Subcutaneous abdominal adipose tissue (tissue), 5 donors: ENCODE measurements around the gene LETM1.

ENCODE experiments used
- H3K27ac ChIP-seq: one replicate; pipeline ENCODE4 v1.7.0; 2013; ENCODE audit warnings: low read depth, mild to moderate bottlenecking, inconsistent platforms, low read length, moderate library complexity
- H3K27me3 ChIP-seq, 5 donors: one replicate each; pipeline ENCODE4 v1.7.0; 2013; ENCODE audit warnings: low read length in 5 of 5, inconsistent platforms in 1 of 5; ENCODE audit not compliant: control insufficient read depth in 5 of 5, insufficient read depth in 4 of 5
- H3K36me3 ChIP-seq, 5 donors: one replicate each; pipeline ENCODE4 v1.7.0; 2013; ENCODE audit warnings: low read length in 5 of 5; ENCODE audit not compliant: control insufficient read depth in 5 of 5, insufficient read depth in 5 of 5
- H3K4me1 ChIP-seq, 5 donors: one replicate each; pipeline ENCODE4 v1.7.0; 2013; ENCODE audit warnings: low read length in 5 of 5, mild to moderate bottlenecking in 3 of 5, moderate library complexity in 1 of 5; ENCODE audit not compliant: control insufficient read depth in 5 of 5, insufficient read depth in 5 of 5
- H3K4me3 ChIP-seq, 5 donors: one replicate each; pipeline ENCODE4 v1.7.0; 2013; ENCODE audit warnings: low read length in 5 of 5, low read depth in 1 of 5
- H3K9ac ChIP-seq, 5 donors: one replicate each; pipeline ENCODE4 v1.7.0; 2013; ENCODE audit warnings: low read length in 5 of 5, mild to moderate bottlenecking in 4 of 5, moderate library complexity in 3 of 5
- H3K9me3 ChIP-seq, 5 donors: one replicate each; pipeline ENCODE4 v1.7.0; 2013; ENCODE audit warnings: low read length in 5 of 5; ENCODE audit not compliant: control insufficient read depth in 5 of 5
- donor health status: healthy.
- donor health status: healthy.
- donor health status: healthy.
- donor health status: healthy.
- donor health status: healthy.

The LETM1 gene

DNA sequence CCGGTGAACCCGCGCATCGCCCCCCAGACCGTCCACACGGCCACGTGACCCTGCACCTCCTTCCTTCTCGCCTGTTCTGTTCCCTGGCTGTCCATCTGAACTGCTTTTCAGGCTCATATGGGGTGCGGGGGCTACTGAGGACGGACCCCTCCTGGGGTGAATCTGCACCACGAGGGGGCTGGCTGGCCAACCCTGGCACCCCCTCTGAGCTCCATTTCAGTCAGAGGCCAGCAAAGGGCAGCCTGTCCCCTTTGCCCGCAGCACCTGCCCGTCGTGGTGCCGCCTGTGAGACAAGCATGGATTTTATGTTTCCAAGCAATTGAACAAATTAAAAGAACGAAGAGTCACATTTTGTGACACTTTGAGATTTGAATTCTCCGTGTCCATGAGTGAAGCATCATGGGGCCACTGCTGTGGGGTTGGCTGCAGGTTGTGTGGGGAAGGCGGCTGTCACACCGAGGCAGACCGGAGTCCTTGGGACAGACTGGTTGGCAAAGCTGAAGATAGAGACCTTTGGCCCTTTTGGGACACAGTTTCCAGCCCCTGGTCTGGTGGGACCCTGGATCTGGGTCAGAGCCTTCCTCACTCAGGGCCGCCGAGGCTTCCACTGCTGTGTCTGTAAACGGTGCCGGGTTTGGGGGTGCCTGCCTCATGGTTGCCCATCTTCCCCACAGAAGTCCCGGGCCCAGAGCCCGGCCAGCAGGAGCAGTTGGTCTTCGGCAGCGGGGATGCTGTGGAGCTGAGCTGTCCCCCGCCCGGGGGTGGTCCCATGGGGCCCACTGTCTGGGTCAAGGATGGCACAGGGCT, 57.2 kb downstream of the LETM1 start:
- Histone ChIP-seq H3K9me3 (no peaks in the 10 kb centered on the region), H3K27me3 (peaks cover 27 to 47% (median 47%) of the 10 kb centered on the region in 5 donors), H3K4me1 (peaks cover 0 to 24% (median 20%) of the 10 kb centered on the region in 5 donors), H3K9ac (no peak overlapping the region), H3K27ac (no peak overlapping the region), H3K4me3 (no peak overlapping the region), H3K36me3 (no peaks in the 10 kb centered on the region)

GRCh38 chr4:1797861-1798579, 57.9 kb downstream of the LETM1 start:
- Histone ChIP-seq H3K36me3 (no peaks in the 10 kb centered on the region), H3K27ac (no peak overlapping the region), H3K27me3 (peaks cover 27 to 47% (median 47%) of the 10 kb centered on the region in 5 donors), H3K9ac (no peak overlapping the region), H3K4me3 (no peak overlapping the region), H3K9me3 (no peaks in the 10 kb centered on the region), H3K4me1 (peaks cover 0 to 24% (median 21%) of the 10 kb centered on the region in 5 donors)

DNA sequence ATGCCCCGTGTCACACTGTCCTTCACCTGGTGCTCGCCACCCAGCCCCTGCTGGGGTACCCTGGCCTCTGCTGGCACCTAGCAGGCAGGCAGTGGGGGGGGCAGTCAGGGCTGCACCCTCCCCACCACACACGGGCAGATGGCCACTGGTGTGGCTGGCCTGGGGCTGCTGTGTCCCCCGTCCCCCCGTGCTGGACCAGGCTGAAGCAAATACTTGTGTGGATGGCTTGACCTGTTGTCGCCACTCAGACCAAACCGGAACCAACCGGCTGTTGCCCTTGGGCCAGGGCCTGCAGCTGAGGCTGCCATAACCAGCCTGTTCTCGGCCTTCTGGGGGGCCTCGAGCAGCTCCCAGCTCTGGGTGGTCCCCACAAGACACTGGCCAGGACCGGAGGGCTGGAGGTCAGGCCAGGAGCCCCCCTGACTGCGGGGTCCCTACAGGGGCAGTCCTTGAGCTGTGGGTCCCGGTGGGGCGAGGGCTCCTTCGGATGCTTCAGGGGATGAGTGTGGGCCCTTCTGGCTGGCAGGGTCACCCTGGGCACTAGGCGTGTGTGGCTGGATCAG, 58.6 kb downstream of the LETM1 start:
- no peaks in the 10 kb centered on the region for H3K36me3 ChIP-seq
- no peak overlapping the region for H3K4me3 ChIP-seq
- no peak overlapping the region for H3K27ac ChIP-seq
- no peak overlapping the region for H3K9ac ChIP-seq
- no peaks in the 10 kb centered on the region for H3K9me3 ChIP-seq
- H3K27me3 ChIP-seq, result peaks cover 27 to 48% (median 47%) of the 10 kb centered on the region in 5 donors
- H3K4me1 ChIP-seq, result peaks cover 0 to 25% (median 20%) of the 10 kb centered on the region in 5 donors

DNA sequence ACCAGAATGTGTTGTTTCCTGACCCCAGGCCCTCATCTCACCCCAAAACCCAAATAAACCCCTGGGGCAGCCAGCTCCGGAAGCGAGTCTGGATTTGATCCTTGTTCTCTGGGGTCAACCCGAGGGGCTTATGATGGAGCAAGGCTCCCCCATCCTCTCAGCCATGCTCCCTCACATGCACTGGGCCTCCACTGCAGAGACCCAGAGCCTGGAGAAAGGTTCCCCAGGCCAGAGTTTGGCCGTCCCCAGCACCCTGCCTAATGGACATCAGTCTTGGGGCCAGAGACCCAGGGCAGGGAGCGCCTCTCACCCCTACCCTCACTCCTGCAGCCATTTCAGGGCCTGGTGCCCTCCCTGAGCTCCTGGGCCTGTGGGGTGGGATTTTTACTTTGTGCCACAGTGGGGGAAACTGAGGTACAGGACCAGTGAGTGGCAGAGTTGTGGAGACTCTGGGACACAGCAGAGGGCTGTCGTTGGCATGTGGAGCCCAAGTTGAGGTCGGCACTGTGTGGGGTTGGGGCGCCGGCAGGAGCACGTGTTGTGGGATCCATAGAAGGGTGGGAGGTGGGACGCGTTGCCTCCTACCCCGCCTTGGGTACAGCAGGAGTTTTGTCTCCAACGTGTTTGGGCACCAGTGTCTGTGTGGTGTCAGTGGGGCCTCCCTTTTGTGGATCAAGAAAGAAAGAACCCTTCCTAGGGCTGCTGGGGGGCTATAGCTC, 59.3 kb downstream of the LETM1 start:
- peaks cover 32 to 49% (median 47%) of the 10 kb centered on the region in 5 donors for H3K27me3 ChIP-seq
- H3K9ac ChIP-seq, result no peak overlapping the region
- H3K9me3 ChIP-seq, result no peaks in the 10 kb centered on the region
- no peak overlapping the region for H3K4me3 ChIP-seq
- peaks cover 0 to 19% (median 15%) of the 10 kb centered on the region in 5 donors for H3K4me1 ChIP-seq
- no peaks in the 10 kb centered on the region for H3K36me3 ChIP-seq
- no peak overlapping the region for H3K27ac ChIP-seq

- peaks cover 32 to 53% (median 46%) of the 10 kb centered on the region in 5 donors for H3K27me3 ChIP-seq
Observed at GRCh38 chr4:1795299-1796195, 60.4 kb downstream of the LETM1 start.

GRCh38 chr4:1794809-1795298, 61.1 kb downstream of the LETM1 start:
- Histone ChIP-seq H3K27me3 (peaks cover 32 to 50% (median 44%) of the 10 kb centered on the region in 5 donors), H3K36me3 (no peaks in the 10 kb centered on the region), H3K9me3 (no peaks in the 10 kb centered on the region), H3K27ac (no peak overlapping the region), H3K4me1 (peaks cover 0 to 19% (median 15%) of the 10 kb centered on the region in 5 donors), H3K9ac (no peak overlapping the region), H3K4me3 (peak overlapping the region in 1 of 5 donors; percentile 52)

More at GRCh38 chr4:1795299-1796195, 60.4 kb downstream of the LETM1 start:
- H3K4me3 ChIP-seq, result peak overlapping the region in 1 of 5 donors; percentile 52
- H3K9me3 ChIP-seq, result no peaks in the 10 kb centered on the region
- no peaks in the 10 kb centered on the region for H3K36me3 ChIP-seq
- H3K4me1 ChIP-seq, result peaks cover 0 to 19% (median 15%) of the 10 kb centered on the region in 5 donors
- H3K9ac ChIP-seq, result no peak overlapping the region
- H3K27ac ChIP-seq, result no peak overlapping the region

DNA sequence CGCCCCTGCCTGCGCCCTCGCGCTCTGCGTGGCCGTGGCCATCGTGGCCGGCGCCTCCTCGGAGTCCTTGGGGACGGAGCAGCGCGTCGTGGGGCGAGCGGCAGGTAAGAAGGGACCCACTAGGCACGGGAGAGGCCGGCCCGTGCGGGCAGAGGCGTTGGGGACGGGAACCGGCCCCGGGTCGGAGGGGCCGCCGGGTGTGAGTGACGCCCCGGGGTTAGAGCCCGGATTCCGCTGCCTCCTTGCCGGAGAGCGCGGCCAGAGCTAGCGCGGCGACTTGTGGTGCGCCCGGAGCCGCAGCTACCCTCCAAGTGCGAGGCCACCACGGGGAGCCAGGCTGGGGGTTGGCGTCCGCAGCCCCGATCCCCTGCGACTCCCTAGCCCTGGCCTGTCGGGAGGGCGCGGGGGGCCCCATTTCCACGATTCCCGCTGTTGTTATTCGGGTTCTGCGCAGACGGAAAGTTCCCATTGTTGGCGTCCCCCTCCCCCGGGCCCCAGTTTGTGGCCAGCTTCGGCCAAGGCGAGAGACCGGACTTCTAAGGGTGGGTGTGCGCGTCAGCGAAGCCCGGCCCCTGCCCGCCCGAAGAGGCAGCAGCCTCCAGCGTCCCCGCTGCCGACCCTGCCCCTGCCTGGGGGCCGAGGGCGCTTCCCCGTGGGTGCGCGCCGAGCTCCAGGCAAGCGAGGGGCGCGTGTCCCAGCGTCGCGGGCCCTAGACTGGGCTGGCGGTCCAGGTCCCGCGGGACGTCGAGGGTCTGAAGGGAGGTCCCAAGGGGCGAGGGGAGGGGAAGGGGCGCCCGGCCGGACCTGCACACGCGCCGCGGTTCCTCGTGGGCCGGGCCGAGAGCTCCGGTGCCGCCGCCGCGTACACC, 61.8 kb downstream of the LETM1 start:
- H3K27me3 ChIP-seq, result peaks cover 32 to 47% (median 38%) of the 10 kb centered on the region in 5 donors
- H3K9me3 ChIP-seq, result no peaks in the 10 kb centered on the region
- H3K27ac ChIP-seq, result no peak overlapping the region
- H3K4me3 ChIP-seq, result peak overlapping the region in 4 of 5 donors; percentile 6 to 53 (median 42)
- H3K9ac ChIP-seq, result no peak overlapping the region
- peaks cover 0 to 19% (median 15%) of the 10 kb centered on the region in 5 donors for H3K4me1 ChIP-seq
- H3K36me3 ChIP-seq, result no peaks in the 10 kb centered on the region

- no peak overlapping the region for H3K9ac ChIP-seq
- peaks cover 32 to 42% (median 36%) of the 10 kb centered on the region in 5 donors for H3K27me3 ChIP-seq
Observed at GRCh38 chr4:1793496-1793840, 62.5 kb downstream of the LETM1 start.

More at GRCh38 chr4:1793496-1793840, 62.5 kb downstream of the LETM1 start:
- Histone ChIP-seq H3K4me3 (peak overlapping the region in 2 of 5 donors; percentile 17 to 51), H3K27ac (no peak overlapping the region), H3K36me3 (no peaks in the 10 kb centered on the region), H3K9me3 (no peaks in the 10 kb centered on the region), H3K4me1 (peaks cover 0 to 19% (median 15%) of the 10 kb centered on the region in 5 donors)
